Left ventricle myocardium inferior (tissue), 1 donor: Measurements from ENCODE around the gene ADPRM. TPM values are rescaled to one million over a fixed set of nuclear protein-coding genes. Genes with fewer than 3 reads are reported as not detected.
"Not testable (repeated sequence)": the region's sequence is repeated elsewhere in the genome, so short reads cannot be mapped to it uniquely, and the experiment has no call there.

ENCODE experiments used
- DNase-seq: peaks from one replicate; pipeline ENCODE4 v3.0.0-alpha.2; 2020
- H3K27ac ChIP-seq: fragments of 200-600 bp; replicated peaks from 2 replicates; pipeline ENCODE4 v1.8.0; 2021
- H3K27me3 ChIP-seq: fragments of 200-600 bp; 2 replicates; pipeline ENCODE4 v1.8.0; 2021; ENCODE audit warnings: low read depth
- H3K36me3 ChIP-seq: fragments of 200-600 bp; 2 replicates; pipeline ENCODE4 v1.8.0; 2021
- H3K4me1 ChIP-seq: fragments of 200-600 bp; 2 replicates; pipeline ENCODE4 v1.8.0; 2021
- H3K4me3 ChIP-seq: fragments of 200-600 bp; 2 replicates; pipeline ENCODE4 v1.8.0; 2021; ENCODE audit warnings: mild to moderate bottlenecking, moderate library complexity
- H3K9me3 ChIP-seq: fragments of 200-600 bp; replicated peaks from 2 replicates; pipeline ENCODE4 v1.8.0; 2021
- CTCF ChIP-seq: fragments of 200-600 bp; IDR thresholded peaks from 2 replicates; pipeline ENCODE4 v1.8.0; 2021; ENCODE audit warnings: antibody characterized with exemption, mild to moderate bottlenecking, borderline replicate concordance
- intact Hi-C: fragments of 100-400 bp; cut with micrococcal nuclease; formaldehyde crosslinking; loops from one replicate; pipeline ENCODE4 v1.11.0; 2022
- total RNA-seq: library from RNA; stranded (reverse); fragmentation: NEBNext Ultra II Directional; extraction: Animal tissue kit (Norgen Biotek cat#: 25700); gene quantifications from one replicate; pipeline ENCODE4 v1.2.1, GENCODE V29; 2021
- donor health status: DM: no; HTN: yes; CAD: no; lungs with severe emphysema.

ADPRM gene
- total RNA-seq, 1 donor from 2014 or later, result 4.2 TPM

DNA sequence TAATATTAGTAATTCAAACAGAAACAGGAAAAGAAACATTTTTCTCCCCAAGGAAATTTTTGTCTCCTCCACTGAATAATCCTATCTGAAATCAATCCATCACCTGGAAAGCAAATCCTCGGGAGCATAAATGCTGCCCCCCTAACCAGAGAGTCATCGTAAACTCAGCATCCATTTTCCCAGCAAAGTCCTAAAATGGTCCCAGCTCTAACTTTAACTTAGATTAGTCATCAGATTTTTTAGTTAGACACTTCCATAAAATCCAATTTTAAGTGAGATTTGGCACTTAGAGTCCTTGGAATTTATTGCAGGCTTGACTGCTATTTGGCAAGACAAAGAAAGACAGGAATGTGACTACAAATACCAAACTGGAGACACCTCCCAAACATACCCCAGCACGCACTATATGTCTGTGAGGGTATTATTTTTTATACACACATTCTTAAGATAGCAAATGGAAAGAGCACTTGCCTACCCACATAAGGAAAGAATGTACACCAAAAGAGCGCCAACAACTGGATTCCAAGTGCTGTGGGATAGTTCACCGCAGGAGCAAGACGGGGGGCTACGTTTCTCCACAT is 15.4 kb upstream of the ADPRM start:
- Histone ChIP-seq H3K27me3 (no peaks in the 10 kb centered on the region), H3K36me3 (peaks cover 89% of the 10 kb centered on the region), H3K4me1 (no peaks in the 10 kb centered on the region), H3K9me3 (no peaks in the 10 kb centered on the region), H3K27ac (no peak overlapping the region), H3K4me3 (no peak overlapping the region)
- TF ChIP-seq CTCF, result no peak
- DNase-seq, result no peak
- intact Hi-C loops, result no loop called here

DNA sequence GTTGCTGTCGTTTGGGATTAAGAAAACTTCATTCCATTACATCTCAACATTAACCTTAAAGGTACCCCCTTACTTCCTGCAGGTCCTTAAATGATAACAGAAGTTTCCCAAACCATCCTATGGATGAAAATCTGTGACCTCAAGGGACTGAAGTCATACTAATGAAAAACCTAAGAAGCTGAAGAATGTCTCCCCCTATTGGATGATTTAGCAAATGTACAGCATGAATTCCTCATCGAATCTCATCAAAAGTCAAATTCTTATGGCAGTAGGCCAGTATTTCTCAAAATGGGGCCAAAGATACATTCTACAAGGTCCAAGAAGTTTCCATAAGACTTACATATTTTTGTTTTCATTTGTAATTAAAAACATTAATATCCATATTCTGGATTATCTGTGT is 13.5 kb upstream of the ADPRM start:
- Histone ChIP-seq H3K9me3 (no peaks in the 10 kb centered on the region), H3K4me3 (no peak overlapping the region), H3K4me1 (peaks cover 4% of the 10 kb centered on the region), H3K27ac (no peak overlapping the region), H3K27me3 (no peaks in the 10 kb centered on the region), H3K36me3 (peaks cover 86% of the 10 kb centered on the region)
- no peak for TF ChIP-seq CTCF
- DNase-seq, result no peak
- intact Hi-C loops, result no loop called here

- peaks cover 4% of the 10 kb centered on the region for H3K4me1 ChIP-seq
- TF ChIP-seq CTCF, result no peak
- no peak overlapping the region for H3K27ac ChIP-seq
- intact Hi-C loops, result no loop called here
- no peaks in the 10 kb centered on the region for H3K9me3 ChIP-seq
- peaks cover 80% of the 10 kb centered on the region for H3K36me3 ChIP-seq
- H3K4me3 ChIP-seq, result no peak overlapping the region
- no peaks in the 10 kb centered on the region for H3K27me3 ChIP-seq
- DNase-seq, result no peak
Measured at GRCh38 chr17:10687499-10687898, 9.9 kb upstream of the ADPRM start.

DNA sequence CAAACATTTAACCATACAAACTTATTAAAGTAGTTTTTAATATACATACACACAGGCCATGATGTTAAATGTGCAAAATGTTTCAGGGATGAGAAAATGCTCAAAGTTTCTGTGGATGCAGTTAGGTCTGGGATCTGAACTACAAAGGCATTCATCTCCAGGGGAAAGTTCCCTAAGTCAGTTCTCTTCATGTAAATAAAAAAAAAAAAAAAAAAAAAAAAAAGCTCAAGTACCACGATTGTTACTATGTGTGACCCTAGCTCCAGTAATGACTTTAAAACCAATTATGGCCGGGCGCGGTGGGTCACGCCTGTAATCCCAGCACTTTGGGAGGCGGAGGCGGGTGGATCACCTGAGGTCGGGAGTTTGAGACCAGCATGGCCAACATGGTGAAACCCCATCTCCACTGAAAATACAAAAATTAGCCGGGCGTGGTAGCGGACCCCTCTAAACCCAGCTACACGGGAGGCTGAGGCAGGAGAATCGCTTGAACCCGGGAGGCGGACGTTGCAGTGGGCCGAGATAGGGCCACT is 1.5 kb upstream of the ADPRM start:
- H3K27me3 ChIP-seq, DNase-seq, H3K27ac ChIP-seq, H3K9me3 ChIP-seq, intact Hi-C loops: not testable (repeated sequence)
- H3K4me3 ChIP-seq, result peak overlapping the region; percentile 98
- peaks cover 42% of the 10 kb centered on the region for H3K36me3 ChIP-seq
- peaks cover 39% of the 10 kb centered on the region for H3K4me1 ChIP-seq

DNA sequence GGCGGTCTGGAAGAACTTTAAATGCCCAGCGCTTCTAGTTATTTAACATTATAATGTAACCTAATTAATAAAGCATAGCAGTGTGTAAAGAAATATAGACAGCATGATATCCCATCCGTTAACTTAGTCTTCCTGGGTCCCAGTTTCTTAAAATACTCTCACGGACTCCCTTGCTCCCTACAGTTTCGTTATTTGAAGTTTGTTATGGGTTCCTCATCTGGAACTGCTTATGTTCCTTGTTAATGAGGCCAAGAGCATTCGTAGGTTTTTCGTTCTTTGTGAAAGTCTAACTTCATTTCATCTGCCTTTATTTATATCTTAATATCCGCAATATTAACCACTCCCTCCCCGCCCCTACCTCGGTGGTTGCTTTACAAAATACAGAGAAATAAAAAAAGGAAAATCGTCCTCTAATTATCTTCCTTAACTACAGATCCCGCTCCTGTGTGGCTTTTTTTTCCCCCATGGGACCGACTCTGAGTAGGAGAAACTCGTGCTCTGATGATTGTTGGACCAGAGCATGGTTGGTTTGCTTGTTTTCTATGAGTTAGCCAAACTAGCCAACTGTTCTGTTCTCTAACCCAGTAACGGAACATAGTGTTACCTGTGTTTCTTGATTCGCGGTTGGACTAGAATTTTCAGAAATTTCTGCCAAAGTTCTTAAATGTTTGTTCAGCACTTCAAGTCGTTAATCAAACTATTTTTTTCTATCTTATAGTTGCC is 863 bp downstream of the ADPRM start:
- no peak for TF ChIP-seq CTCF
- Histone ChIP-seq H3K27me3 (no peaks in the 10 kb centered on the region), H3K4me3 (peak overlapping the region; percentile 98), H3K36me3 (peaks cover 19% of the 10 kb centered on the region), H3K4me1 (peaks cover 48% of the 10 kb centered on the region), H3K27ac (peak overlapping the region; percentile 98), H3K9me3 (no peaks in the 10 kb centered on the region)
- intact Hi-C loops, result no loop called here
- no peak for DNase-seq

GRCh38 chr17:10699856-10700255 is 2.5 kb downstream of the ADPRM start:
- H3K9me3 ChIP-seq, result no peaks in the 10 kb centered on the region
- no peak for TF ChIP-seq CTCF
- H3K27me3 ChIP-seq, result no peaks in the 10 kb centered on the region
- H3K36me3 ChIP-seq, result peaks cover 8% of the 10 kb centered on the region
- peaks cover 48% of the 10 kb centered on the region for H3K4me1 ChIP-seq
- intact Hi-C loops, result no loop called here
- DNase-seq, result no peak
- H3K27ac ChIP-seq, result no peak overlapping the region
- no peak overlapping the region for H3K4me3 ChIP-seq
